ENCODE results near the gene GLUD2. TPM values are rescaled to one million over a fixed set of nuclear protein-coding genes. Genes with fewer than 3 reads are reported as not detected.

GLUD2 gene
- polyA plus RNA-seq, 1 donor, result 2.5 TPM

Other genes with a start within 250 kb of the GLUD2 start
- gene CT47B1, start 171.7 kb upstream of the GLUD2 start, polyA plus RNA-seq (ENCODE audit: insufficient read length), result not detected
- gene CT47A11, start 110.5 kb upstream of the GLUD2 start, polyA plus RNA-seq (ENCODE audit: insufficient read length), result not detected
- gene CT47A10, start 105.6 kb upstream of the GLUD2 start, polyA plus RNA-seq (ENCODE audit: insufficient read length), result not detected
- gene CT47A9, start 100.7 kb upstream of the GLUD2 start, polyA plus RNA-seq (ENCODE audit: insufficient read length), result not detected
- gene CT47A8, start 95.9 kb upstream of the GLUD2 start, polyA plus RNA-seq (ENCODE audit: insufficient read length), result not detected
- gene CT47A7, start 91.0 kb upstream of the GLUD2 start, polyA plus RNA-seq (ENCODE audit: insufficient read length), result not detected
- not detected for gene CT47A6, start 86.1 kb upstream of the GLUD2 start, polyA plus RNA-seq (ENCODE audit: insufficient read length)
- not detected for gene CT47A5, start 81.3 kb upstream of the GLUD2 start, polyA plus RNA-seq (ENCODE audit: insufficient read length)
- not detected for gene CT47A4, start 76.4 kb upstream of the GLUD2 start, polyA plus RNA-seq (ENCODE audit: insufficient read length)
- not detected for gene CT47A3, start 71.5 kb upstream of the GLUD2 start, polyA plus RNA-seq (ENCODE audit: insufficient read length)
- gene CT47A2, start 66.7 kb upstream of the GLUD2 start, polyA plus RNA-seq (ENCODE audit: insufficient read length), result not detected
- not detected for gene CT47A1, start 61.9 kb upstream of the GLUD2 start, polyA plus RNA-seq (ENCODE audit: insufficient read length)